Stomach (tissue), 9 donors: ENCODE measurements around the gene LCN10. TPM values are rescaled to one million over a fixed set of nuclear protein-coding genes. Genes with fewer than 3 reads are reported as not detected.

Experiments
- DNase-seq, 2 donors: peaks; one replicate each; pipeline versions ENCODE4 v3.0.0 to v3.0.0-alpha.2; 2013 to 2019
- H3K27ac ChIP-seq, 5 donors: fragments of 200-600 bp in 4 of 5; sonication (generic) in 4 of 5; one replicate each; pipeline ENCODE4 v1.5.1; 2013 to 2019; ENCODE audit warnings: mild to moderate bottlenecking in 1 of 5, moderate library complexity in 1 of 5
- H3K27me3 ChIP-seq, 3 donors: fragments of 200-600 bp; sonication (generic); one replicate each; pipeline ENCODE4 v1.5.1; 2017 to 2019; ENCODE audit warnings: mixed run types in 1 of 3
- H3K36me3 ChIP-seq, 4 donors: fragments of 200-600 bp; sonication (generic); 1 replicate in 3 of 4; 2 replicates in 1 of 4; pipeline ENCODE4 v1.5.1; 2016 to 2019
- H3K4me1 ChIP-seq, 4 donors: fragments of 200-600 bp; sonication (generic); one replicate each; pipeline ENCODE4 v1.5.1; 2016 to 2019
- H3K4me3 ChIP-seq, 4 donors: fragments of 200-600 bp; sonication (generic) in 3 of 4; one replicate each; pipeline ENCODE4 v1.5.1; 2016 to 2019; ENCODE audit warnings: mild to moderate bottlenecking in 1 of 4
- H3K9me3 ChIP-seq, 4 donors: fragments of 200-600 bp; sonication (generic); one replicate each; pipeline ENCODE4 v1.5.1; 2016 to 2019
- EP300 ChIP-seq: sonication (generic); formaldehyde crosslinking; IDR thresholded peaks from one replicate; pipeline ENCODE4 v1.6.1; 2017; ENCODE audit warnings: antibody characterized with exemption
- POLR2A ChIP-seq, 4 donors: fragments of 450-650 bp; IDR thresholded peaks; one replicate each; pipeline ENCODE4 v1.6.1; 2016; ENCODE audit warnings: antibody characterized with exemption in 4 of 4, control low read depth in 2 of 4, mild to moderate bottlenecking in 1 of 4, moderate library complexity in 1 of 4
- POLR2AphosphoS5 ChIP-seq, 3 donors: sonication (generic); formaldehyde crosslinking; IDR thresholded peaks; one replicate each; pipeline ENCODE4 v1.6.1; 2016; ENCODE audit warnings: antibody characterized with exemption in 3 of 3
- WGBS, 5 donors: extraction: QIAGEN DNeasy Blood & Tissue Kit in 3 of 5; methylation state at CpG; one replicate each; pipeline versions ENCODE4 v1.1.5 to v1.1.7; 2013 to 2018; 5-methylcytosine and 5-hydroxymethylcytosine counted together
- intact Hi-C: fragments of 100-400 bp; cut with DNase I; formaldehyde crosslinking; loops from one replicate; pipeline ENCODE4 v1.15.1; 2023; ENCODE audit warnings: low total_unique reads
- polyA plus RNA-seq, 3 donors: library from polyadenylated mRNA; stranded (reverse); fragments of 200-250 nt; gene quantifications; one replicate each; pipeline ENCODE4 v1.2.3, GENCODE V29; 2013
- total RNA-seq, 5 donors: library from RNA; depleted of rRNA; stranded (reverse); fragments of >200 nt; gene quantifications; one replicate each; pipeline versions ENCODE4 v1.1.0 to v1.2.3, GENCODE V29; 2014 to 2016
- TF ChIP-seq, protein P1 (sequence below), 7 experiments: fragments of 450-650 bp in 4 of 7; fragments of 200-600 bp in 3 of 7; sonication (generic) in 3 of 7; IDR thresholded peaks; one replicate each; pipeline ENCODE4 v1.5.1; 2016 to 2019; ENCODE audit warnings: antibody characterized with exemption in 7 of 7, control low read depth in 2 of 7, mild to moderate bottlenecking in 1 of 7
- donor health status: healthy with polysubstance abuse.
- donor health status: Bipolar disorder and iron deficiency.
- donor health status: healthy.

The LCN10 gene
- total and polyA plus RNA-seq, 8 donors: 0.58 to 25.5 (median 8.5) TPM

DNA sequence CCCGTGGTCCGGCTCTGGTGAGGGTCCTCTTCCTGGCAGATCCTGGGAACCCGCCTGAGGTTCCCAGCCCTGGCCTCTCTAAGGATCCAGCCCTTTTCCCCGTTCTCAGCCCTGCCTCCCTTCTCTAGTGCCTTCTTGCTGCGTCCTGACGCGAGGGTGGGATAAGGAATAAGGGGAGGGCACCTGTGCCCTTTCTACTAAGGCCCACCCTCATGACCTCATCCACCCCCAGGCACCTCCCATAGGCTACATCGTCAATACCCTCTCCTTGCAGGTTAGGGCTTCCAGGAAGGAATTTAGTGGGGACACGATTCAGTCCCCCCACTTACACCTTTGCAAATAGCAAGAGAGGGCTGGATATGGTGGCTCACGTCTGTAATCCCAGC lies 41.1 kb downstream of the LCN10 start:
- Histone ChIP-seq H3K4me3 (no peak overlapping the region), H3K27me3 (peaks cover 0 to 32% (median 4%) of the 10 kb centered on the region in 3 donors), H3K36me3 (no peaks in the 10 kb centered on the region), H3K9me3 (no peaks in the 10 kb centered on the region), H3K27ac (no peak overlapping the region), H3K4me1 (peaks cover 17 to 22% (median 20%) of the 10 kb centered on the region in 4 donors)
- TF ChIP-seq, protein P1, sequence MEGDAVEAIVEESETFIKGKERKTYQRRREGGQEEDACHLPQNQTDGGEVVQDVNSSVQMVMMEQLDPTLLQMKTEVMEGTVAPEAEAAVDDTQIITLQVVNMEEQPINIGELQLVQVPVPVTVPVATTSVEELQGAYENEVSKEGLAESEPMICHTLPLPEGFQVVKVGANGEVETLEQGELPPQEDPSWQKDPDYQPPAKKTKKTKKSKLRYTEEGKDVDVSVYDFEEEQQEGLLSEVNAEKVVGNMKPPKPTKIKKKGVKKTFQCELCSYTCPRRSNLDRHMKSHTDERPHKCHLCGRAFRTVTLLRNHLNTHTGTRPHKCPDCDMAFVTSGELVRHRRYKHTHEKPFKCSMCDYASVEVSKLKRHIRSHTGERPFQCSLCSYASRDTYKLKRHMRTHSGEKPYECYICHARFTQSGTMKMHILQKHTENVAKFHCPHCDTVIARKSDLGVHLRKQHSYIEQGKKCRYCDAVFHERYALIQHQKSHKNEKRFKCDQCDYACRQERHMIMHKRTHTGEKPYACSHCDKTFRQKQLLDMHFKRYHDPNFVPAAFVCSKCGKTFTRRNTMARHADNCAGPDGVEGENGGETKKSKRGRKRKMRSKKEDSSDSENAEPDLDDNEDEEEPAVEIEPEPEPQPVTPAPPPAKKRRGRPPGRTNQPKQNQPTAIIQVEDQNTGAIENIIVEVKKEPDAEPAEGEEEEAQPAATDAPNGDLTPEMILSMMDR (IDR thresholded peaks at IDR 0.05): no peak
- TF ChIP-seq POLR2AphosphoS5 (IDR thresholded peaks at IDR 0.05) (no peak), EP300 (no peak), POLR2A (IDR thresholded peaks at IDR 0.05) (no peak)
- intact Hi-C loops: no loop called here
- DNase-seq: no peak
- 38 to 61% (median 46%) methylated on average over 10 of the region's 10 CpGs for WGBS, 5 donors

DNA sequence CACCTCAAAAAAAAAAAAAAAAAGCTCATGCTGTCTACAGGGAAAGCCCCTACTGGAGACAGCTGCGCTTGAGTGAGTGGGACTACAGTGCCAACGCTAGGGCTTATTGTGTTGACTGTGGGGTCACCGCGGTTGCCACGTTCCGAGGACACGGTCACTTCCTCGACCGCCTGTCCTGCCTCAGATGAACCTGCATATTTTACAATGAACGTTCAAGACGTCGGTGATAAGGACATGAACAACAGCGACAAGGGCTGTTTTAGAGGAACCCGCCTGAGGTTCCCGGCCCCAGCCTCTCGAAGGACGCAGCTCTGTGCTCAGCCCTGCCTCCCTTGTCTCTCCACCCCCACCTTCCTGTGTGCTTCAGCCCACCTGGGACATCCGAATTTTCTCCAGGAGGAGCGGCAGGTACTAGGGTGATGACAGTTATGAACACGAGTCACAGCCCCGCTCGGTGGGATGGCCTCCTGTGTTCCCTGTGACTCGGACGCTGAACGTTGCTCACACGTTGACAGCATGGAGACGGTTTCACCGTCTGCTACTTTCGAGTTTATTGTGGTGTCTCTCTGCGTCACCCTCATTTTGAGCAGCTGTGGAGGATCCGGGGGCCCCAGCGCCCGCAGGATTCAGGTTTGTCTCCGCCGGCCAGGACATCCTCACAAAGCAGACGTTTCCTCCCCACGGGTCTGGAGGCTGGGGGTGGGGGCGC lies 41.6 kb downstream of the LCN10 start:
- H3K9me3 ChIP-seq: no peaks in the 10 kb centered on the region
- 15 to 33% (median 28%) methylated on average over 38 of the region's 38 CpGs for WGBS, 5 donors
- H3K4me3 ChIP-seq: peak overlapping the region in 1 of 4 donors; percentile 5
- H3K36me3 ChIP-seq: no peaks in the 10 kb centered on the region
- peaks cover 22 to 28% (median 25%) of the 10 kb centered on the region in 4 donors for H3K4me1 ChIP-seq
- DNase-seq: peak in 1 of 2 donors; percentile 62
- H3K27ac ChIP-seq: no peak overlapping the region
- peaks cover 0 to 32% (median 4%) of the 10 kb centered on the region in 3 donors for H3K27me3 ChIP-seq
- TF ChIP-seq, protein P1 (IDR thresholded peaks at IDR 0.05): no peak
- no peak for TF ChIP-seq POLR2A (IDR thresholded peaks at IDR 0.05)
- TF ChIP-seq POLR2AphosphoS5 (IDR thresholded peaks at IDR 0.05): no peak
- TF ChIP-seq EP300: no peak
- intact Hi-C loops: no loop called here

DNA sequence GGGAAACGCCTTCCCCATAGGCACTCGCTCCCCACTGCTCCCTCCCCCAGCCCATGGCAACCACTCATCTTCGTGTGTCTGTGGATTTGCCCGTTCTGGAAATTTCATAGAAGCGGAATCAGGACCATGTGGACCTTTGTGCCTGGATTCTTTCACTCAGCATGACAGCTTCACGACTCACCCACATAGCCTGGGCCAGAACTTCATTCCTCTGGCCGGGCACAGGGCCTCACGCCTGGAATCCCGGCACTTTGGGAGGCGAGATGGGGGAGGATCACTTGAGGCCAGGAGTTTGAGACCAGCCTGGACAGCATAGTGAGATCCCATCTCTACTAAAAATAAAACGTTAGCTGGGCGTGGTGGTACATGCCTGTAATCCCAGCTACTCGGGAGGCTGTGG lies 42.4 kb downstream of the LCN10 start:
- intact Hi-C loops: no loop called here
- no peak for DNase-seq
- 64 to 84% (median 72%) methylated on average over 13 of the region's 13 CpGs for WGBS, 5 donors
- Histone ChIP-seq H3K9me3 (no peaks in the 10 kb centered on the region), H3K4me1 (peaks cover 29 to 36% (median 33%) of the 10 kb centered on the region in 4 donors), H3K36me3 (no peaks in the 10 kb centered on the region), H3K27me3 (peaks cover 0 to 32% (median 4%) of the 10 kb centered on the region in 3 donors), H3K4me3 (no peak overlapping the region), H3K27ac (no peak overlapping the region)
- TF ChIP-seq, protein P1 (IDR thresholded peaks at IDR 0.05): no peak
- TF ChIP-seq POLR2AphosphoS5 (IDR thresholded peaks at IDR 0.05): peak in 1 of 3 donors; percentile 30

DNA sequence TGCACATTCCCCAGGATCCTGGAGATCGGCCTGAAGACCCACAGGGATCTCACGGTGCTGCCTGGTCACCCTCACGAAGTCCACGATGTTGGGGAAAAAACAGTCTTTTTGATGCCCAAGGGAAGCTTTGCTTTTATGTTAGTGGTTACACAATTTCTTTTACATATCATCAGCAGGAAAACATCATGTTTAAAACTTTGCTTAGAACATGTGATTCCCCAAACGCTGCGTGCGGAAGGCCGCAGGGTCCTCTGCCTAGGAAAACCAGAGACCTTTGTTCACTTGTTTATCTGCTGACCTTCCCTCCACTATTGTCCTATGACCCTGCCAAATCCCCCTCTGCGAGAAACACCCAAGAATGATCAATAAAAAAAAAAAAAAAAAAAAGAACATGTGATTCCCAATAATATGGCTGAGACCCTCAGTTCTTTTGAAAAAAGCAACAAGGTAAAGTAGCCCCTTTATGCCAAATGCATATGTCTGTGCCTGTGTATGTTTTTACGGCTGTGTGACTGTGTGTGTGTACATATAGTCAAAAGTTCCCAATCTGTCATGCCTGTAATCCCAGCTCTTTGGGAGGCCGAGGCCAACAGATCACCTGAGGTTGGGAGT lies 44.0 kb downstream of the LCN10 start:
- H3K27me3 ChIP-seq: peaks cover 0 to 32% (median 4%) of the 10 kb centered on the region in 3 donors
- H3K27ac ChIP-seq: no peak overlapping the region
- intact Hi-C loops: no loop called here
- no peaks in the 10 kb centered on the region for H3K36me3 ChIP-seq
- no peak for DNase-seq
- H3K4me1 ChIP-seq: peaks cover 41 to 52% (median 47%) of the 10 kb centered on the region in 4 donors
- no peaks in the 10 kb centered on the region for H3K9me3 ChIP-seq
- TF ChIP-seq POLR2A (IDR thresholded peaks at IDR 0.05) (no peak), POLR2AphosphoS5 (IDR thresholded peaks at IDR 0.05) (no peak), EP300 (no peak)
- TF ChIP-seq, protein P1 (IDR thresholded peaks at IDR 0.05): no peak
- no peak overlapping the region for H3K4me3 ChIP-seq
- 86 to 92% (median 88%) methylated on average over 10 to 11 of the region's 11 CpGs for WGBS, 5 donors
